Eye (tissue), 1 donor: ENCODE measurements around the gene NTN5.
"Not testable (repeated sequence)": the region's sequence is repeated elsewhere in the genome, so short reads cannot be mapped to it uniquely, and the experiment has no call there.

Source experiments
- DNase-seq: peaks from one replicate; pipeline ENCODE4 v3.0.0-alpha.2; 2015

Gene NTN5

DNA sequence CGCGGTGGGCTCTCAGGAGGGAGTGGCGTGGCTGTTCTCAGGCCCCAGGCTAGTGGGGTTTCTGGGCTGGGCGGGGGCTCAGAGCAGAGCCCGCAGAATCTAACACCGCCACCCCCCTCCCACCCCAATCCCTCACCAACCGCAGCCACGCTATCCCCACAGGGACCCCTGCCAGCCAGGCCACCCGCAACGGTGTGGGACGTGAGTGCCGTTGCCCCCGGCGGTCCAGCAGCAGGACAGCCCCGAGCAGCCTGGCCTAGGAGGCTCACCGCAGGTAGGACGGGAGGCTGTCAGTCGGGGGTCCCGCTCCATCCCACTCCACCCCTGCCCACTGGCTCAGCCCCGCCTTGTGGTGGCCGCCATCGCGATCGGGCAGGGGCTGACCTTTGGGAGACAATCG is at the start of gene NTN5:
Gene NTN5, minus strand, starts transcription at position 24 of the 400 bp plus-strand sequence. CDS start 2,031 bp downstream, outside the sequence.
- DNase-seq: no peak

- DNase-seq: no peak
These were observed 49.4 kb upstream of the NTN5 start for GRCh38 chr19:48722196-48722708.

DNA sequence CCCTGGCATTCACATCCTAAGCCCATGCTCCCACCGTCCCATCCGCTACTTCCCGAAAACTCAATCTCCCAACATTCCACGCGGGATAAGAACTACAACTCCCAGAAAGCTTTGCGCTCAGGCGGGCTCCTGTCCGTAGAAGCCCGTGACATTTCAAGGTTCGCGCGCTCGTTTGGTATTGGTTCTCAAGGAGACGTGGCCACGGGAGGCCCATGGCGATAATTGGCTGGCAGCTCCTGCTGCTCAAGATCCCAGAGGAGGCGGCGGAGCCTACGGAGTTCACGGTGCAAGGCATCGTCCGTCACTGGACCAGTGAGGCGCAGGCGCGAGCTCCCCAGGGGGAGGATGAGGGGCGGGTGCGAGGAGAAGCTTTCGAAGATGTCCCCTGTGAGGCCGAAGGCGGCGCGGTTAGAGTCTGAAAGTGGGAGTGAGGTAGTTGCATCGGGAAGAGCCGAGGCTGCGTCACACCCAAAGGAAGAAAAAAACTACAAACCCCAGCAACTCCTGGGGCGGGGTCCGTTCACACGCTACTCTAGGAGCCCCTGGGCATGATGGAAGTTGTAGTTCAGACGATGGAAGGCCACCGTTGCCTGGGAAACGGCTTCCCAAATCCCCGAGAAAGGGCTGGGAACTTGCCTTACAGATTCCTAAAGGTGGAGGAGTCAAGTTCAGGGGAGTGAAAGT is 47.9 kb upstream of the NTN5 start:
- DNase-seq: peak; percentile 100

DNA sequence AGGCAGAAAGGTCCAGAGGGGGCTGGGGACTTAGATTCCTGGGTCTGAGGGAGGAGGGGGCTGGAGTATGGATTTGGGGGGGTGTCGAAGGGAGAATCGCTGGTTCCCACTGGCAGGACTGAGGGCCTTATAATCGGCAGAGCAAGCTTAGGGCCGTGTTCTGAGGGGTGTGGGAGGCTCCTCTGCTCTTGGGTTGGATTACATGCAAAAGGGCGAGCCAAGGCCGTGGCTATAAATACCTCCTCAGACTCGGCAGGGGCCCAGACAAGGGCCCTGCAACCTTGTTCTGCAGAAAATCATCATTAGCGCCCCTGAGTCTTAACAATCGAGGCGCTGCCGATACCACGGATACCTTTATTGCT is 47.4 kb upstream of the NTN5 start:
- no peak for DNase-seq

GRCh38 chr19:48719263-48720171 is 46.7 kb upstream of the NTN5 start, which contains the start of gene MAMSTR:
MAMSTR (minus strand) TSS chr19:48719725; CDS start chr19:48719031, 694 bp downstream.
- DNase-seq: peak; percentile 51

- peak; percentile 69 for DNase-seq
These were observed 46.0 kb upstream of the NTN5 start for GRCh38 chr19:48718711-48719231.

GRCh38 chr19:48718106-48718505 is 45.3 kb upstream of the NTN5 start:
- not testable (repeated sequence) for DNase-seq

DNA sequence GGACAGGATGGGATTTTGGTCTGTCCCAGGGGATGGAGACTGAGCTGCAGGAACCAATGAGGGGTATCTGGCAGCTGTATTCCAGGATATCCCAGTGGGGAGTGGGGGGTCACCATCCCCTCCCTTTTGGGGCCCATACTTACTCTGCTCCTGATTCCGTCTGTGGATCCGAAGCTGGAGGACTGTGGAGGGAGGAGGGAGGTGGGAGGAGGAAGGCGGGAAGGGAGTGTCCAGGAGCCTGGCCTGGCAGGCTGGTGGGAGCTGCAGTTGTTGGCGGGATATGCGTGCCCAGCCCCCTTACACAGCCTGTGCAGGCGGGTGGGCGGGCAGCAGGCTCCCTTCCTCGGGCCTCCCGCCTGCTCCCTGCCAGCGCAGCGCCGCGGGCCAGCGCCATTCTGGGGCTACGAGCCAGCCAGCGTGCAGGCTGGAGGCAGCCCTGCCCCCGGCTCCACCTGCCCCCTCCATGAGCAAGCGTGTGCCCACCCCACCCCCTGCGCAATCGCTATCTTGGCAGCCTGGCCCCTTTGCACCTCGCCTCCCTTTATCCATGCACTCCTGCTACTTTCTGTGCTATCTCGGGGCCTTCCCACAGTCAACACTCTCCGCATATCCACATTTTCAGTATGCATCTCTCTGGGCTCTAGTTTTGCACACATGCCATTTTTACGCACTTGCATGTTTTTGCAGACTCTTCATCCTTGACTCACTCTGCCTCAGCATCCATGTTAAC is 43.9 kb upstream of the NTN5 start:
- DNase-seq: peak; percentile 88

- DNase-seq: peak; percentile 39
These were observed 42.9 kb upstream of the NTN5 start for GRCh38 chr19:48715681-48716171.

DNA sequence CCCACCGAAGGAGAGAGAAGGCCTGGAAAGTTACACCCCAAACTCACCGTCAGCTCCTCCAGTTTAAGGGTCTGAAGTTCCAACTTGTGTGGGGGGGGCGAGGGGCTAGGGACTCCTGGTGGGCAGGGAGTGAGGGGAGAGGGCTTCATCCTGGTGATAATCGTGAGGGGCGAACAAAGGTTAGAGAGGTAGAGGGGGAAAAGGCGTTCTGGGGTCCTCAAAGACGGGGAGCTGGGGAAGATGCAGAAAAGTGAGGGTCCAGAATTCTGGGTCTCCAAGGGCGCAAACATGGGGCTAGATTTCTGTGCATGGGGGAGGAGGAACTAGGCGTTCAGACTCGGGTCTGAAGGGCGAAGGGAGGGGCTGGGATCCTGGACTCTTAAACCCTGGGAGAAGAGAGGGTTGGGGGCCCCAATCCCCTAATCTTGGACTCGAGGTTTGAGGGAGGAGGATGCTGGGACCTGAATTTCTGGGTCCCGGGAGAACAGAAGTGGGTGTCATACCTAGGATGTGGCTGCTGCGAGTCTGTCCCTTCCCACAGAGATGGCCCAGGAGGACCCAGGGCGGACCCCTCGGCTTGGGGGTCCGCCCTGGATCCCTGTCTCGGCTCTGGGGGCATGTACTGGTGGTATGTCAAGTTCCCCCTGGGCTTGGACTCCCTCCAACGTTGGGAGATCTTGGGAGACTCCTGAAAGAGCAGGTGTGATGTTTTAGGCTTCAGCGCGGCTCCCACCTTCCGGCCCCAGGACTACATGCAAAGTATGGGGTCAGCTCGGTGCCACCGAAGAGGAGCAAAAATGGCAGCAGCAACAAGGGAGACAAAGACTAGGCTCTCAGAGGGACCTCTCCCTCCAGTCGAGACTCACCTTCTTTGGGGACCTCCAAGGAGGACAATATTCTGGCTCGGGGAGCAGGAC is 42.2 kb upstream of the NTN5 start:
- peak; percentile 10 for DNase-seq

- DNase-seq: peak; percentile 100
These were observed 41.3 kb upstream of the NTN5 start for GRCh38 chr19:48713864-48714755.

GRCh38 chr19:48713041-48713863 is 40.4 kb upstream of the NTN5 start:
- DNase-seq: peak; percentile 57

GRCh38 chr19:48711106-48711662 is 38.4 kb upstream of the NTN5 start:
- no peak for DNase-seq

- DNase-seq: no peak
These were observed 35.7 kb upstream of the NTN5 start for GRCh38 chr19:48708471-48708870.

- DNase-seq: no peak
These were observed 32.6 kb upstream of the NTN5 start for GRCh38 chr19:48705431-48705830.

GRCh38 chr19:48703316-48703715 is 30.5 kb upstream of the NTN5 start:
- DNase-seq: no peak

- no peak for DNase-seq
These were observed 29.9 kb upstream of the NTN5 start for GRCh38 chr19:48702701-48703100.

- DNase-seq: no peak
These were observed 25.2 kb upstream of the NTN5 start for GRCh38 chr19:48698046-48698445.
